Neuronal stem cell (in vitro differentiated cells): ENCODE measurements around the gene PIR.
A peak's percentile ranks its signal among the peaks of the same experiment; 100 is the strongest.

Source experiments
- DNase-seq: peaks from one replicate; pipeline ENCODE4 v3.0.0-alpha.2; 2013; ENCODE audit warnings: low spot score
- H2AFZ ChIP-seq: one replicate; pipeline ENCODE4 v1.6.1; 2013; ENCODE audit warnings: mild to moderate bottlenecking, low read length, inconsistent platforms
- H2AK5ac ChIP-seq: 2 replicates; pipeline ENCODE4 v1.6.1; 2013; ENCODE audit warnings: low read depth, mild to moderate bottlenecking, inconsistent platforms, low read length, moderate library complexity, mixed read lengths
- H2BK120ac ChIP-seq: 2 replicates; pipeline ENCODE4 v1.6.1; 2013; ENCODE audit warnings: low read depth, mild to moderate bottlenecking, inconsistent platforms, low read length, moderate library complexity, mixed read lengths
- H2BK12ac ChIP-seq: one replicate; pipeline ENCODE4 v1.6.1; 2013; ENCODE audit warnings: low read length, inconsistent platforms
- H2BK15ac ChIP-seq: 2 replicates; pipeline ENCODE4 v1.6.1; 2013; ENCODE audit warnings: mild to moderate bottlenecking, low read length, inconsistent platforms, mixed read lengths
- H2BK5ac ChIP-seq: one replicate; pipeline ENCODE4 v1.6.1; 2013; ENCODE audit warnings: inconsistent platforms, mild to moderate bottlenecking, low read length, moderate library complexity
- H3K14ac ChIP-seq: one replicate; pipeline ENCODE4 v1.6.1; 2013; ENCODE audit warnings: low read length, inconsistent platforms
- H3K18ac ChIP-seq: 2 replicates; pipeline ENCODE4 v1.6.1; 2013; ENCODE audit warnings: low read length, inconsistent platforms
- H3K23ac ChIP-seq: 2 replicates; pipeline ENCODE4 v1.6.1; 2013; ENCODE audit warnings: low read depth, mild to moderate bottlenecking, mixed read lengths, low read length, inconsistent platforms; ENCODE audit not compliant: poor library complexity
- H3K27ac ChIP-seq: replicated peaks from 3 replicates; pipeline ENCODE4 v1.5.1; 2013; ENCODE audit warnings: low read length, inconsistent platforms
- H3K27me3 ChIP-seq, 3 experiments: 2 replicates each; pipeline ENCODE4 v1.6.1; 2013; ENCODE audit warnings: low read length in 3 of 3, mild to moderate bottlenecking in 2 of 3, inconsistent platforms in 1 of 3, low read depth in 1 of 3, mixed read lengths in 1 of 3, moderate library complexity in 1 of 3; ENCODE audit not compliant: control insufficient read depth in 3 of 3, insufficient read depth in 3 of 3
- H3K36me3 ChIP-seq, 2 donors: replicated peaks in 1 of 2; 2 replicates each; pipeline ENCODE4 v1.6.1; 2013; ENCODE audit warnings: low read length in 2 of 2; ENCODE audit not compliant: control insufficient read depth in 2 of 2, insufficient read depth in 2 of 2
- H3K4ac ChIP-seq: 2 replicates; pipeline ENCODE4 v1.6.1; 2013; ENCODE audit warnings: inconsistent platforms, mild to moderate bottlenecking, low read length, moderate library complexity
- H3K4me1 ChIP-seq, 2 donors: 1 replicate in 1 of 2; 2 replicates in 1 of 2; pipeline ENCODE4 v1.6.1; 2013; ENCODE audit warnings: low read length in 2 of 2, low read depth in 1 of 2; ENCODE audit not compliant: control insufficient read depth in 2 of 2, insufficient read depth in 1 of 2
- H3K4me2 ChIP-seq: one replicate; pipeline ENCODE4 v1.6.1; 2013; ENCODE audit warnings: mild to moderate bottlenecking, low read length, inconsistent platforms; ENCODE audit not compliant: insufficient read depth, poor library complexity, severe bottlenecking
- H3K4me3 ChIP-seq, 2 donors: 2 replicates each; pipeline ENCODE4 v1.5.1; 2013; ENCODE audit warnings: low read length in 2 of 2, mild to moderate bottlenecking in 2 of 2, inconsistent platforms in 1 of 2, moderate library complexity in 1 of 2
- H3K79me1 ChIP-seq: one replicate; pipeline ENCODE4 v1.6.1; 2013; ENCODE audit warnings: low read depth, mild to moderate bottlenecking, inconsistent platforms, low read length, moderate library complexity
- H3K9ac ChIP-seq: one replicate; pipeline ENCODE4 v1.6.1; 2013; ENCODE audit warnings: mild to moderate bottlenecking, low read depth, low read length, inconsistent platforms; ENCODE audit not compliant: poor library complexity
- H3K9me3 ChIP-seq, 2 donors: replicated peaks in 1 of 2; 2 replicates each; pipeline versions ENCODE3 to v1.6.1; 2013; ENCODE audit warnings: low read length in 2 of 2, mild to moderate bottlenecking in 2 of 2, inconsistent platforms in 1 of 2, low read depth in 1 of 2, mixed read lengths in 1 of 2, moderate library complexity in 1 of 2; ENCODE audit not compliant: control insufficient read depth in 2 of 2, insufficient read depth in 1 of 2
- H4K8ac ChIP-seq: one replicate; pipeline ENCODE4 v1.6.1; 2013; ENCODE audit warnings: low read depth, mild to moderate bottlenecking, inconsistent platforms, low read length, moderate library complexity
- H4K91ac ChIP-seq: one replicate; pipeline ENCODE4 v1.6.1; 2013; ENCODE audit warnings: low read length, low read depth, mild to moderate bottlenecking, inconsistent platforms; ENCODE audit not compliant: poor library complexity
- WGBS, 2 donors: extraction: QIAGEN DNeasy Blood & Tissue Kit; methylation state at CpG; one replicate each; pipeline ENCODE4 v1.1.7; 2013; ENCODE audit warnings: missing lambda C conversion rate in 2 of 2, mixed read lengths in 1 of 2; ENCODE audit not compliant: insufficient read length in 2 of 2, insufficient replicate concordance in 1 of 2; ENCODE audit errors: extremely low coverage in 2 of 2; 5-methylcytosine and 5-hydroxymethylcytosine counted together

The PIR gene

GRCh38 chrX:15465347-15465746 lies 27.8 kb downstream of the PIR start:
- H3K4me2 ChIP-seq = no peak overlapping the region
- H4K91ac ChIP-seq = no peak overlapping the region
- H3K4me3 ChIP-seq = no peak overlapping the region
- no CpG with 5 or more reads among the region's 4 CpGs for WGBS, 2 donors
- no peaks in the 10 kb centered on the region for H3K4me1 ChIP-seq
- no peaks in the 10 kb centered on the region for H3K79me1 ChIP-seq
- no peak overlapping the region for H3K14ac ChIP-seq
- no peak overlapping the region for H2BK15ac ChIP-seq
- H3K27me3 ChIP-seq = no peaks in the 10 kb centered on the region
- DNase-seq = no peak
- no peak overlapping the region for H3K9ac ChIP-seq
- no peak overlapping the region for H2AFZ ChIP-seq
- no peak overlapping the region for H2BK5ac ChIP-seq
- H2AK5ac ChIP-seq = no peak overlapping the region
- H3K4ac ChIP-seq = no peak overlapping the region
- no peaks in the 10 kb centered on the region for H3K9me3 ChIP-seq
- H3K36me3 ChIP-seq = peaks cover 0 to 7% of the 10 kb centered on the region in 2 donors
- H2BK12ac ChIP-seq = no peak overlapping the region
- no peak overlapping the region for H2BK120ac ChIP-seq
- no peak overlapping the region for H3K23ac ChIP-seq
- H3K18ac ChIP-seq = no peak overlapping the region
- H3K27ac ChIP-seq = no peak overlapping the region
- H4K8ac ChIP-seq = no peak overlapping the region

DNA sequence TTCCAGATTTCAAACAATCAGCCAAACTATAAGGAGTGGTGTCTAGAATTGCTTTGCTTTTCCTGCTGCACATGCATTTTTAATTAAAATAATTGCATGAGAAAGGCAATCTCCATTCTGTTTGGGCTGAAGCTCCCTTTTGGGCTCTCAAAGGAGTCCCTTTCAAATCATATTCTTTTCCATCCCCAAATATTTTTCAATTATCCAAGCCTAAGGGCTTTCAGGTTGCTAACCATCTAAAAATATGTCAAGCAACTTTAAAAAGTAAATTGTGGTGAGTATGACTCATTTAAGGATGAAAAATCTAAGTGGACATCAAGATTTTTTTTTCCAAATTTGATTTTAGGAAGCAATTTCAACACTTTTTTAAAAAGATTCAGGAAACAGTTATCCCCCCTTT lies 28.4 kb downstream of the PIR start:
- Histone ChIP-seq H3K14ac (no peak overlapping the region), H2AK5ac (no peak overlapping the region), H2BK12ac (no peak overlapping the region), H2BK5ac (no peak overlapping the region), H3K27ac (no peak overlapping the region), H3K36me3 (peaks cover 0 to 7% of the 10 kb centered on the region in 2 donors), H3K4me1 (no peaks in the 10 kb centered on the region), H3K27me3 (no peaks in the 10 kb centered on the region), H3K4me3 (no peak overlapping the region), H2BK120ac (no peak overlapping the region), H3K23ac (no peak overlapping the region), H3K18ac (no peak overlapping the region), H2BK15ac (no peak overlapping the region), H3K4me2 (no peak overlapping the region), H3K4ac (no peak overlapping the region), H4K8ac (no peak overlapping the region), H3K9ac (no peak overlapping the region), H3K9me3 (no peaks in the 10 kb centered on the region), H4K91ac (no peak overlapping the region), H3K79me1 (no peaks in the 10 kb centered on the region), H2AFZ (no peak overlapping the region)
- DNase-seq = no peak

- Histone ChIP-seq H3K79me1 (no peaks in the 10 kb centered on the region), H3K36me3 (peaks cover 0 to 25% of the 10 kb centered on the region in 2 donors), H2BK5ac (no peak overlapping the region), H2BK120ac (no peak overlapping the region), H3K18ac (no peak overlapping the region), H2AFZ (no peak overlapping the region), H3K4me1 (peaks cover 7 to 16% of the 10 kb centered on the region in 2 donors), H3K23ac (no peak overlapping the region), H3K27me3 (no peaks in the 10 kb centered on the region), H3K4me2 (no peak overlapping the region), H2AK5ac (no peak overlapping the region), H3K4ac (no peak overlapping the region), H3K9me3 (no peaks in the 10 kb centered on the region), H2BK15ac (no peak overlapping the region), H2BK12ac (no peak overlapping the region), H3K27ac (no peak overlapping the region), H3K9ac (no peak overlapping the region), H3K4me3 (no peak overlapping the region), H4K91ac (no peak overlapping the region), H3K14ac (no peak overlapping the region), H4K8ac (no peak overlapping the region)
- no peak for DNase-seq
- WGBS, 2 donors = no CpG with 5 or more reads among the region's 1 CpG
Measured at GRCh38 chrX:15451913-15452312, 41.2 kb downstream of the PIR start.

DNA sequence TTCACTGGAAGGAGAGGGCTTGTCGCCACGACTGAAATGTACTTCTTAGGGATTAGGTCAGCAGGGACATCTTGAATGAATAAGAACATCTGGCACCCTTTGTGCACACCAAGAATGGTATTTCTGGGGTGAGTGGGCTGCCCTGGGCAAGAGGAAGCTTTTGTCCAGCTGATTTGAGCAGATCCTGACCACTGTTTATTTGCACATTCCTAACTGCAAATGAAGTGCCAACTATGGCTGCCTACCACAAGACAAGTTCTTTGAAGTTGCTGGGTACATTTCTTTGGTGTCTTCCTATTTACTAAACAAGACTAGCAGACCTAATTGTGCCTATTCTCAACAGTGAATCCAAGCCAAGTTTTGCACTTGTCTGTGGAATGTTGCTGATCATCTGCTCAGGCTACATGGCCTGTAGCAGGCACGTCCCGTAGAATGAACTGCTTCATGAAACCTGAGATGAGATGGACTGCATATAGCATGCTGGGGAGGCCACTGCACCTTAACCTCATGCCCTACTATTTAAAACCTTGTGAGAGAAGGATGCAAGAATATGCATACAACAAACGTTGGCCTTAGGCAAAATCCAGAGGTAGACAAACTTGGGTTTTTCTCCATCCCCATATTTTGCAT lies 45.0 kb downstream of the PIR start:
- H3K79me1 ChIP-seq = no peaks in the 10 kb centered on the region
- peaks cover 0 to 10% of the 10 kb centered on the region in 2 donors for H3K9me3 ChIP-seq
- H2AK5ac ChIP-seq = no peak overlapping the region
- H3K36me3 ChIP-seq = no peaks in the 10 kb centered on the region
- H2BK12ac ChIP-seq = no peak overlapping the region
- H4K8ac ChIP-seq = no peak overlapping the region
- peaks cover 7 to 16% of the 10 kb centered on the region in 2 donors for H3K4me1 ChIP-seq
- H2BK5ac ChIP-seq = no peak overlapping the region
- H3K27me3 ChIP-seq = no peaks in the 10 kb centered on the region
- H2BK120ac ChIP-seq = no peak overlapping the region
- H3K4me3 ChIP-seq = no peak overlapping the region
- no peak overlapping the region for H2BK15ac ChIP-seq
- peak overlapping the region; percentile 52 for H3K27ac ChIP-seq
- H3K4ac ChIP-seq = no peak overlapping the region
- no peak overlapping the region for H3K14ac ChIP-seq
- H3K9ac ChIP-seq = no peak overlapping the region
- no peak overlapping the region for H3K4me2 ChIP-seq
- H2AFZ ChIP-seq = no peak overlapping the region
- DNase-seq = peak; percentile 8
- H4K91ac ChIP-seq = no peak overlapping the region
- no CpG with 5 or more reads among the region's 5 CpGs for WGBS, 2 donors
- no peak overlapping the region for H3K18ac ChIP-seq
- no peak overlapping the region for H3K23ac ChIP-seq
